ENCODE results near the gene ZNF708. TPM values are rescaled to one million over a fixed set of nuclear protein-coding genes. Genes with fewer than 3 reads are reported as not detected.

ZNF708 gene
- total RNA-seq, result 0.95 and 2.0 TPM in 2 replicates

GRCh38 chr19:21328885-21329605 is at the start of gene ZNF708:
Gene ZNF708 (minus strand): TSS chr19:21329410. CDS start chr19:21329212, 198 bp downstream.

DNA sequence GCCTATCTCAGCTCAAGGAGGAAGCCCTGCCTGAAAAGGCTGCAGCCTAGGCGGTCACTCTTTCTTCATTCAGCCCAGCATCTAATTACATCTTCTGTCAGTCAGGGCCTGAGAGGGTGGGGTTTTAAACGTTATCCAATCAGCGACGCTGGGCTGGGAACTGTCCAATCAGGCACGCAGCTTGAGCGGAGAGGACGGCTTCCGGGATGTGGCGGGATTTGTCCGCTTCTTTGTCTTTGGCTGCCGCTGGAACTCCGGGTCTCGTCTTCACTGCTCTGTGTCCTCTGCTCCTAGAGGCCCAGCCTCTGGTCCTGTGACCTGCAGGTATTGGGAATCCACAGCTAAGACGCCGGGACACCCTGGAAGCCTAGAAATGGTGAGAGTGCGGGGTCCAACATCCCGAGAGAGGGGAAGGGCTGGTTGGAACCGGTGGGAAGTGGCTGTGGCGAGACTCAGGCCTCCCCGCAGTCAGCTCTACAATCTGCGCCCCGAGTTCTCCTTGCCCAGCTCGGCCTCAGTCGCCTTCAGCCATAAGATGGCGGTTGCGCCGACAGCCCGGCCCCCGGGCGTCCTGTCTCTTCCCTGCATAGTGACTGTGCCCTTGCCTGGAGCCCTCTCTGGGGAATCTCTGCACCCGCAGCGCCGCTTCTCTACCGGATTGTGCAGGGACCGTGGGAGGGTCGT is 29.7 kb upstream of the ZNF708 start, which contains the start of gene ZNF738:
TSS of gene ZNF738 (plus strand) at position 233 of the 684 bp plus-strand sequence. CDS start at position 374, 141 bp downstream.

Other genes starting within 250 kb of the ZNF708 start
- gene ZNF714, start 247.2 kb downstream of the ZNF708 start, total RNA-seq, result 2.4 and 3.9 TPM in 2 replicates
- 2.0 and 2.6 TPM in 2 replicates for gene ZNF431, start 187.4 kb downstream of the ZNF708 start, total RNA-seq
- gene ZNF738, start 29.6 kb upstream of the ZNF708 start, total RNA-seq, result 3.3 and 4.4 TPM in 2 replicates
- gene ZNF493, start 67.7 kb upstream of the ZNF708 start, total RNA-seq, result 1.1 and 2.1 TPM in 2 replicates
- 1.3 and 2.0 TPM in 2 replicates for gene ZNF429, start 176.2 kb upstream of the ZNF708 start, total RNA-seq